GM18868 (cell line): ENCODE results near the gene VDR.

Experiments
- ATAC-seq: cut with Tn5 transposase; IDR thresholded peaks from one replicate; pipeline ENCODE4 v1.9.1; 2021; ENCODE audit warnings: mild to moderate bottlenecking, moderate library complexity; ENCODE audit not compliant: unreplicated experiment

Gene VDR

GRCh38 chr12:47931187-47931586, 26.4 kb upstream of the VDR start:
- no peak for ATAC-seq

- no peak for ATAC-seq
These were observed 25.8 kb upstream of the VDR start for GRCh38 chr12:47930634-47931033.

GRCh38 chr12:47927346-47927745, 22.6 kb upstream of the VDR start:
- no peak for ATAC-seq

- no peak for ATAC-seq
These were observed 17.1 kb upstream of the VDR start for GRCh38 chr12:47921907-47922306.

GRCh38 chr12:47920913-47921312, 16.1 kb upstream of the VDR start:
- no peak for ATAC-seq

GRCh38 chr12:47913081-47913480, 8.3 kb upstream of the VDR start:
- no peak for ATAC-seq

- ATAC-seq: no peak
These were observed 7.8 kb upstream of the VDR start for GRCh38 chr12:47912556-47912955.

GRCh38 chr12:47910981-47911380, 6.2 kb upstream of the VDR start:
- ATAC-seq: no peak

GRCh38 chr12:47910486-47910885, 5.7 kb upstream of the VDR start:
- no peak for ATAC-seq

- ATAC-seq: no peak
These were observed 5.2 kb upstream of the VDR start for GRCh38 chr12:47909839-47910465.

GRCh38 chr12:47908738-47909137, 3.9 kb upstream of the VDR start:
- ATAC-seq: no peak

- no peak for ATAC-seq
These were observed 3.2 kb upstream of the VDR start for GRCh38 chr12:47907851-47908454.

GRCh38 chr12:47903927-47904712, 674 bp downstream of the VDR start:
- ATAC-seq: no peak

GRCh38 chr12:47903151-47903611, 1.6 kb downstream of the VDR start:
- peak; percentile 31 for ATAC-seq

- no peak for ATAC-seq
These were observed 2.6 kb downstream of the VDR start for GRCh38 chr12:47902131-47902639.

- no peak for ATAC-seq
These were observed 3.1 kb downstream of the VDR start for GRCh38 chr12:47901718-47902093.

GRCh38 chr12:47901063-47901717, 3.6 kb downstream of the VDR start:
- no peak for ATAC-seq

- peak; percentile 43 for ATAC-seq
These were observed 4.4 kb downstream of the VDR start for GRCh38 chr12:47900131-47901062.

- no peak for ATAC-seq
These were observed 5.3 kb downstream of the VDR start for GRCh38 chr12:47899466-47899865.

- no peak for ATAC-seq
These were observed 8.2 kb downstream of the VDR start for GRCh38 chr12:47896633-47897032.
